Natural killer cell treated with Interleukin-12 subunit alpha and Interleukin-12 subunit beta and Interleukin-15 and Interleukin-18, amount 100 ng/mL, for 72 hours (primary cell): ENCODE data around the gene TFIP11. TPM values are rescaled to one million over a fixed set of nuclear protein-coding genes. Genes with fewer than 3 reads are reported as not detected.

ENCODE experiments used
- ATAC-seq, 2 donors: fragments of 150-1000 bp; cut with Tn5 transposase in 1 of 2; sonication (Bioruptor Pico), chemical (Tn5 transposase) in 1 of 2; 2 replicates each; pipeline ENCODE4 v1.10.0; 2021
- DNase-seq: peaks from one replicate; pipeline ENCODE4 v3.0.0; 2022; ENCODE audit warnings: low spot score
- H3K27ac Mint-ChIP-seq, 2 donors: 1 replicate in 1 of 2; 2 replicates in 1 of 2; pipeline ENCODE4 v1.8.0; 2022; ENCODE audit warnings: mixed read lengths in 2 of 2, mild to moderate bottlenecking in 1 of 2, moderate library complexity in 1 of 2
- H3K27me3 Mint-ChIP-seq, 2 donors: 1 replicate in 1 of 2; 2 replicates in 1 of 2; pipeline ENCODE4 v1.8.0; 2022; ENCODE audit warnings: mixed read lengths in 2 of 2
- H3K36me3 Mint-ChIP-seq: one replicate; pipeline ENCODE4 v1.8.0; 2022; ENCODE audit warnings: mixed read lengths
- H3K4me1 Mint-ChIP-seq, 2 donors: 1 replicate in 1 of 2; 2 replicates in 1 of 2; pipeline ENCODE4 v1.8.0; 2022; ENCODE audit warnings: low read depth in 2 of 2, mixed read lengths in 2 of 2, mild to moderate bottlenecking in 1 of 2
- H3K4me3 Mint-ChIP-seq: one replicate; pipeline ENCODE4 v1.8.0; 2022; ENCODE audit warnings: mixed read lengths
- H3K9me3 Mint-ChIP-seq: 2 replicates; pipeline ENCODE4 v1.8.0; 2022; ENCODE audit warnings: mixed read lengths
- total RNA-seq, 2 donors: library from RNA; stranded (reverse); gene quantifications; one replicate each; pipeline ENCODE4 v1.2.3, GENCODE V29; 2022

Gene TFIP11
- total RNA-seq, 2 donors from 2014 or later = 56.5 to 57.7 TPM

- H3K27ac Mint-ChIP-seq = peak overlapping the region; percentile 84 to 95
- peaks cover 10% of the 10 kb centered on the region for H3K36me3 Mint-ChIP-seq
- DNase-seq = no peak
- ATAC-seq = no peak
- no peaks in the 10 kb centered on the region for H3K9me3 Mint-ChIP-seq
- no peaks in the 10 kb centered on the region for H3K27me3 Mint-ChIP-seq
- H3K4me1 Mint-ChIP-seq = peaks cover 47 to 48% of the 10 kb centered on the region in 2 donors
- H3K4me3 Mint-ChIP-seq = peak overlapping the region; percentile 92
Observed at GRCh38 chr22:26484360-26484706, 27.9 kb downstream of the TFIP11 start.

- Mint-ChIP-seq H3K36me3 (peaks cover 4% of the 10 kb centered on the region), H3K4me3 (peak within 1 kb of the TSS; percentile 92), H3K9me3 (no peaks in the 10 kb centered on the region), H3K27ac (peak within 1 kb of the TSS; percentile 84 to 95), H3K4me1 (peaks cover 44 to 50% of the 10 kb centered on the region in 2 donors), H3K27me3 (no peaks in the 10 kb centered on the region)
- DNase-seq = peak; percentile 94
- ATAC-seq = peak; percentile 93 to 96
Observed at GRCh38 chr22:26483439-26484359, 28.6 kb downstream of the TFIP11 start, which contains the start of the genes HPS4 and SRRD. TSS of gene HPS4 (minus strand) at chr22:26483783. CDS start at chr22:26481762, 2,021 bp downstream. TSS of gene SRRD (plus strand) at chr22:26483877. CDS start at chr22:26483891, 14 bp downstream.

DNA sequence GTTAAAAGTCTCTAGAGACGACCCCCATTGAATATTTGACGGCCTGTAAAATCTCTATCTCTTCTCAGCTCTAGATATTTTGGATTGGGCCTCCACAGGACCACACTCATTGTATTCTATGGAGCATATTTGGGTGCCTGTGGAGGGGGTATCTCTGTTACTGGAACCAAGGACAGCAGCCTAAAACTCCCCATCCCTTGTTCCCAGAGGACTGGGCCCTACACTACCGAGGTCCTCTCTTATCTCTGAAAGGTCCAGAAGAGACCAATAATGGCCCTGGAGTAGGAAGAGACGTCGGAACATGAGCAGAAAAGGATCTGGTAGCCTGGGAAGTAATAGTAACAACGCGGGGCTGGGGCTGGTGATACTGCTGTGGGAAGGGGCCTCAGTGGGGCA is 29.2 kb downstream of the TFIP11 start:
- peaks cover 4% of the 10 kb centered on the region for H3K36me3 Mint-ChIP-seq
- ATAC-seq (no peak), DNase-seq (no peak)
- peak overlapping the region; percentile 84 to 95 for H3K27ac Mint-ChIP-seq
- no peaks in the 10 kb centered on the region for H3K9me3 Mint-ChIP-seq
- peak overlapping the region; percentile 92 for H3K4me3 Mint-ChIP-seq
- H3K4me1 Mint-ChIP-seq = peaks cover 45 to 52% of the 10 kb centered on the region in 2 donors
- no peaks in the 10 kb centered on the region for H3K27me3 Mint-ChIP-seq

- ATAC-seq (no peak), DNase-seq (no peak)
- H3K4me3 Mint-ChIP-seq = peak overlapping the region; percentile 92
- H3K27ac Mint-ChIP-seq = peak overlapping the region; percentile 84 to 95
- no peaks in the 10 kb centered on the region for H3K27me3 Mint-ChIP-seq
- H3K9me3 Mint-ChIP-seq = no peaks in the 10 kb centered on the region
- peaks cover 10% of the 10 kb centered on the region for H3K36me3 Mint-ChIP-seq
- H3K4me1 Mint-ChIP-seq = peaks cover 53 to 60% of the 10 kb centered on the region in 2 donors
Observed at GRCh38 chr22:26482161-26482560, 30.1 kb downstream of the TFIP11 start.

DNA sequence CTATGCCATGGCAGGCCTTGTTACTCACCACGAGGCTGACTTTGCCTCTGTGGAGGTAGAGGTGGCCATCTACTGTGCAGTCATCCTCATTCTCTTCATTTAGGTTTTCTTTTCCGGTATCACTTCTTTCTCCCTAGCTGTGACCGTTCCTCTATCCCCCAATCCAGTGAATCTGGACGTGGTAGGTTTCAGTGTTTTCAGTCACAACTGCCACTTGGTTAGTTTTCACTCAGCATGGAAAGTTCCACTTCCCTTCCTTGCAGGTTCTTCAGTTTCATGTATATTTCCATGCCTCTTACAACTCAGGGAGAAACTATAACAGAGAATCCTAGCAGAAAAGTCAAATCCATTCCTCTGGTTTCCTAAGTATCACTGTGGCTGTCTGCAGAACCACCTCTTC is 30.6 kb downstream of the TFIP11 start:
- H3K27ac Mint-ChIP-seq = peak overlapping the region; percentile 84 to 95
- ATAC-seq (no peak), DNase-seq (no peak)
- H3K9me3 Mint-ChIP-seq = no peaks in the 10 kb centered on the region
- H3K4me1 Mint-ChIP-seq = peaks cover 56 to 65% of the 10 kb centered on the region in 2 donors
- no peaks in the 10 kb centered on the region for H3K27me3 Mint-ChIP-seq
- H3K4me3 Mint-ChIP-seq = peak overlapping the region; percentile 92
- H3K36me3 Mint-ChIP-seq = peaks cover 10% of the 10 kb centered on the region

DNA sequence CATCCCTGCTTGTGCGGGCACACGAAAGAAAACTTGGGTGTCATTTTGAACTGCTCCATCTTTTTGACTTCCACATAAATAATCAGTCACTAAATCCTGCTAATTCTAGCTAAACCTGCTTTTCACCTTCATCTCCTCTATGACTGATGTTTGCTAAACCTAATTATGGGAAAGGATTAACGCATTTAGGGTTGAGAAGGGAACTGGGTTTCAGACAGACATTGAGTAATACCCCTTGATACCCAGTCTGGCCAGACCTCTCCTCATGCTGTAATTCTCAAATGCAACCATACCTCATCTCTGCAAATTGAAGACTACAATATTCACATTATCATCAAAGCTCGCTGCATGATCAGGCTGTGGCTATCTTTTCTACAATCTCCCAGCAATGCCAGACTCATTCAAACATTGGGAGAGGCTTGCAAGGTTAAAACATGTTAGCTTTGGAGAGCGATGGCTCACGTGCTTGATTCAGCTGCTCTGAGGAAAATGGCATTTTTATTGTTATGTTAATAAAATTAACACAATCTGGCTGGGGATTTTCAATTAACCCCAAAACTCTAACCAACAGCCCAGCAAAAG is 31.1 kb downstream of the TFIP11 start:
- Mint-ChIP-seq H3K27ac (peak overlapping the region; percentile 84 to 95), H3K4me1 (peaks cover 59 to 69% of the 10 kb centered on the region in 2 donors), H3K9me3 (no peaks in the 10 kb centered on the region), H3K27me3 (no peaks in the 10 kb centered on the region), H3K36me3 (peaks cover 10% of the 10 kb centered on the region), H3K4me3 (peak overlapping the region; percentile 92)
- DNase-seq = no peak
- ATAC-seq = no peak

- Mint-ChIP-seq H3K36me3 (peaks cover 10% of the 10 kb centered on the region), H3K4me1 (peaks cover 57 to 67% of the 10 kb centered on the region in 2 donors), H3K27ac (no peak overlapping the region), H3K27me3 (no peaks in the 10 kb centered on the region), H3K4me3 (peak overlapping the region; percentile 92), H3K9me3 (no peaks in the 10 kb centered on the region)
- DNase-seq (no peak), ATAC-seq (no peak)
Observed at GRCh38 chr22:26480611-26480932, 31.7 kb downstream of the TFIP11 start.

- Mint-ChIP-seq H3K4me3 (peak overlapping the region; percentile 92), H3K27me3 (no peaks in the 10 kb centered on the region), H3K9me3 (no peaks in the 10 kb centered on the region), H3K27ac (peak overlapping the region; percentile 57 to 62), H3K4me1 (peaks cover 55 to 62% of the 10 kb centered on the region in 2 donors), H3K36me3 (peaks cover 10% of the 10 kb centered on the region)
- ATAC-seq = no peak
- DNase-seq = no peak
Observed at GRCh38 chr22:26479792-26480610, 32.3 kb downstream of the TFIP11 start.

- DNase-seq = no peak
- Mint-ChIP-seq H3K4me1 (peaks cover 53 to 66% of the 10 kb centered on the region in 2 donors), H3K36me3 (peaks cover 10% of the 10 kb centered on the region), H3K27ac (peak overlapping the region; percentile 57 to 62), H3K9me3 (no peaks in the 10 kb centered on the region), H3K4me3 (peak overlapping the region; percentile 92), H3K27me3 (no peaks in the 10 kb centered on the region)
- ATAC-seq = no peak
Observed at GRCh38 chr22:26479043-26479791, 33.1 kb downstream of the TFIP11 start.

DNA sequence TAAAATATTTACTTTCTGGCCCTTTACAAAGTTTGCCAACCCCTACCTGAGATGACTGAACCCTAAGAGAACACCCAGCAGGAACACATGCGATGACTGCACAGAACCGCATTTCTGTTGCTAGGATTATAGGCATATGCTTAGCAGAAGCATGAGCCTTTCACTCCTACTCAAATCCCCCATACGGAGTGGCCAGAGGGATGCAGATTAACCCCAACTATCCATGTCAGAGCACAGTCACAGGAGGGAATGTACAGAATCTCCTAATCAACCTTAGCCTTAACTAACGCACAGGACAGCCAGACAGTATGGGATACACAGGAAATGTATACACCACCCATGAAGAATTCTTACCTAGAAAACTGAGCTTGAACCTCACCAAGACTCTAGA is 34.9 kb downstream of the TFIP11 start:
- H3K36me3 Mint-ChIP-seq = peaks cover 16% of the 10 kb centered on the region
- ATAC-seq = no peak
- H3K4me3 Mint-ChIP-seq = peak overlapping the region; percentile 48
- peaks cover 45 to 56% of the 10 kb centered on the region in 2 donors for H3K4me1 Mint-ChIP-seq
- no peaks in the 10 kb centered on the region for H3K9me3 Mint-ChIP-seq
- DNase-seq = no peak
- no peaks in the 10 kb centered on the region for H3K27me3 Mint-ChIP-seq
- peak overlapping the region; percentile 39 to 46 for H3K27ac Mint-ChIP-seq

- Mint-ChIP-seq H3K36me3 (peaks cover 14% of the 10 kb centered on the region), H3K27me3 (no peaks in the 10 kb centered on the region), H3K9me3 (no peaks in the 10 kb centered on the region), H3K4me3 (peak overlapping the region; percentile 48), H3K27ac (peak overlapping the region; percentile 39 to 46), H3K4me1 (peaks cover 40 to 51% of the 10 kb centered on the region in 2 donors)
- ATAC-seq (peak; percentile 70), DNase-seq (no peak)
Observed at GRCh38 chr22:26476705-26477340, 35.5 kb downstream of the TFIP11 start.

DNA sequence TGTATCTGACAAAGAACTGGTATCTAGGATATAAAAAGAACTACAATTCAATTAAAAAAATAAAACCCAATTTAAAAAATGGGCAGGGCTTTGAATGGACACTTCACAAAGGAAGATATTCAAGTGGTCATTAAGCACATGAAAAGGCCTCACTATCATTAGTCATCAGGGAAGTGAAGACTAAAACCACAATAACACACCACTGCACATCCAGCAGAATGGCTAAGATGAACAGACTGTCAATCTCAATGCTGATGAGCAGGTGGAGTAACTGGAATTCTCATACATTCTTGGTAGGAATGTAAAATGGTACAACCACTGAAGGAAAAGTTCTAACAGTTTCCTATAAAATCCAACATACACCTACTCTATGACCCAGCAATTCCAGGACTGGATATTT is 37.6 kb downstream of the TFIP11 start:
- ATAC-seq = peak; percentile 68 to 79
- H3K27ac Mint-ChIP-seq = peak overlapping the region; percentile 75 to 89
- peaks cover 27 to 38% of the 10 kb centered on the region in 2 donors for H3K4me1 Mint-ChIP-seq
- peak overlapping the region; percentile 71 for H3K4me3 Mint-ChIP-seq
- no peaks in the 10 kb centered on the region for H3K27me3 Mint-ChIP-seq
- no peak for DNase-seq
- no peaks in the 10 kb centered on the region for H3K9me3 Mint-ChIP-seq
- H3K36me3 Mint-ChIP-seq = peaks cover 12% of the 10 kb centered on the region
